Measurements from ENCODE around the gene ABHD1. TPM values are rescaled to one million over a fixed set of nuclear protein-coding genes. Genes with fewer than 3 reads are reported as not detected.

ABHD1 gene
- total and polyA plus RNA-seq, 2 donors from 2014 or later, result 0.69 to 2.9 TPM

DNA sequence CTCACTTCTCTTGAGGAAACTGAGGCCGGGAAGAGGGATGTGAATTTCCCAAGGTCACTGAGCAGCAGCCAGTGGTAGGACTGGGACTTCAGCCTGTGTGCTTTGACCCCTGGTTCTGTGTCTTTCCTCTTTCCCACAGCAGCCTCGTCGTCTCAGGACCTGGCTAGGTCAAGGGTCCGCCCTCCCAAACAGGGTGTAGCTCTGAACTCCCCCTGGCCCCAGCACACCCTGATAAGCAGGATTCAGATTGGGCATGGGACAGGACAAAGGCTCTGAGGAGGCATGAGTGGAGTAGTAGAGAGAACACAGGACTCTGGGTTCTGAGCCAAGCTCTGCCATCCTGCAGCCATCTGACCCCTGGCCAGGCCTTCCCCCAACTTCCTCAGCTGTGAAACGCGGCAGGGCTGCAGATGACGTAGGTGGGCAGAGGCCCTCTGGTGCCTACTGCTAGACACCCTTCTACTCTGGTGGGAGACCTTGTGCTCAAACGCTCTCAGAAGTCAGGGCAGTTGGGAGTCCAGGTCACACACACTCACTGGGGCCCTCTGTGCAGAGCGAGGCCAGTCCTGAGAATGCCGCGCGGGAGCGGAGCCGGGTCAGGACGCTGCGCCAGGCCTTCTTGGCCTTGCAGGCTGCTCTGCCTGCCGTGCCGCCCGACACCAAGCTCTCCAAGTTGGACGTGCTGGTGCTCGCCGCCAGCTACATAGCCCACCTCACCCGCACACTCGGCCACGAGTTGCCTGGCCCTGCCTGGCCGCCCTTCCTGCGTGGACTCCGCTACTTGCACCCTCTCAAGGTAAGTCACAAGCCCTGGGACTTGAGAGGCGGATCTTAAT, 26.2 kb downstream of the ABHD1 start:
- Histone ChIP-seq H3K9ac (ENCODE audit: low read length in 3 of 3) (no peak overlapping the region), H3K9me3 (ENCODE audit: control insufficient read depth in 2 of 3, insufficient read depth in 1 of 3, low read length in 3 of 3) (no peaks in the 10 kb centered on the region), H3K36me3 (ENCODE audit: control insufficient read depth in 2 of 3, insufficient read depth in 3 of 3, low read length in 3 of 3) (no peaks in the 10 kb centered on the region), H3K27me3 (ENCODE audit: control insufficient read depth, insufficient read depth, low read length) (no peaks in the 10 kb centered on the region), H3K27ac (ENCODE audit: low read depth in 2 of 2, low read length in 2 of 2) (no peak overlapping the region), H3K4me1 (ENCODE audit: control insufficient read depth in 2 of 3, insufficient read depth in 2 of 3, low read depth in 1 of 3, low read length in 3 of 3) (no peaks in the 10 kb centered on the region), H3K4me3 (ENCODE audit: low read length in 3 of 3) (no peak overlapping the region)
- FAIRE-seq (no peak), DNase-seq (peak in 1 of 5 donors; percentile 69)
- intact Hi-C loops (cut with DNase I), result no loop called here
- TF ChIP-seq, protein P1, sequence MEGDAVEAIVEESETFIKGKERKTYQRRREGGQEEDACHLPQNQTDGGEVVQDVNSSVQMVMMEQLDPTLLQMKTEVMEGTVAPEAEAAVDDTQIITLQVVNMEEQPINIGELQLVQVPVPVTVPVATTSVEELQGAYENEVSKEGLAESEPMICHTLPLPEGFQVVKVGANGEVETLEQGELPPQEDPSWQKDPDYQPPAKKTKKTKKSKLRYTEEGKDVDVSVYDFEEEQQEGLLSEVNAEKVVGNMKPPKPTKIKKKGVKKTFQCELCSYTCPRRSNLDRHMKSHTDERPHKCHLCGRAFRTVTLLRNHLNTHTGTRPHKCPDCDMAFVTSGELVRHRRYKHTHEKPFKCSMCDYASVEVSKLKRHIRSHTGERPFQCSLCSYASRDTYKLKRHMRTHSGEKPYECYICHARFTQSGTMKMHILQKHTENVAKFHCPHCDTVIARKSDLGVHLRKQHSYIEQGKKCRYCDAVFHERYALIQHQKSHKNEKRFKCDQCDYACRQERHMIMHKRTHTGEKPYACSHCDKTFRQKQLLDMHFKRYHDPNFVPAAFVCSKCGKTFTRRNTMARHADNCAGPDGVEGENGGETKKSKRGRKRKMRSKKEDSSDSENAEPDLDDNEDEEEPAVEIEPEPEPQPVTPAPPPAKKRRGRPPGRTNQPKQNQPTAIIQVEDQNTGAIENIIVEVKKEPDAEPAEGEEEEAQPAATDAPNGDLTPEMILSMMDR (IDR thresholded peaks at IDR 0.05; ENCODE audit: borderline replicate concordance, extremely low read depth, insufficient read depth), result no peak

DNA sequence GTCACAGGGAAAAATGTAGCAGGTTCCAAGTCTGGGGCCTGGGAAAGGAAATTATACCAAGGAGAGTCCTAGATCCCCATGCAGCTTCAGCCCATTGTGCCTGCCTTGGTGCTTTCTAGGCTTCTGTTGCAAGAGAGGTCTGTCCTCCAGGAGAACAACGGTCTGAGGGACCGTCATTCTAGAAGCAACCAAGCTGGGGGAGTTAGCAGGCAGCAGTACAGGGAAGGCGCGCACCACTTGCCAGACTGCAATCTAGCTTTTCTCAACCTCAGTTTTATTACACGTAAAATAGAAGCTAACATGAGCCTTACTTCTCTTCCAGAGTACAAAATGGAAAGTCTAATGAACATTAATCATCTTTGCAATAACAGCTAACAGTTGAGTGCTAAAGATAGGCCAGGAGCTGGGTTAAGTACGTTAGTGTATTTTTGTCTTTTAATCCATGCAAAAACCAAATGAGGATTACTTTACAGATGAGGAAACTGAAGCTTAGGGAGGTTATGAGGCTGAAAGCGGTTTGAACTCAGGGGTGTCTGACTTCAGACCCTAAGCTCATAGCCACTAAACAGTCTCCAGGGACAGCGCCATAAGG, 27.1 kb downstream of the ABHD1 start:
- H3K36me3 ChIP-seq (ENCODE audit: control insufficient read depth in 2 of 3, insufficient read depth in 3 of 3, low read length in 3 of 3), result no peaks in the 10 kb centered on the region
- no peaks in the 10 kb centered on the region for H3K4me1 ChIP-seq (ENCODE audit: control insufficient read depth in 2 of 3, insufficient read depth in 2 of 3, low read depth in 1 of 3, low read length in 3 of 3)
- H3K9ac ChIP-seq (ENCODE audit: low read length in 3 of 3), result no peak overlapping the region
- no peaks in the 10 kb centered on the region for H3K27me3 ChIP-seq (ENCODE audit: control insufficient read depth, insufficient read depth, low read length)
- DNase-seq, result no peak
- intact Hi-C loops (cut with DNase I), result no loop called here
- no peaks in the 10 kb centered on the region for H3K9me3 ChIP-seq (ENCODE audit: control insufficient read depth in 2 of 3, insufficient read depth in 1 of 3, low read length in 3 of 3)
- FAIRE-seq, result no peak
- no peak overlapping the region for H3K4me3 ChIP-seq (ENCODE audit: low read length in 3 of 3)
- H3K27ac ChIP-seq (ENCODE audit: low read depth in 2 of 2, low read length in 2 of 2), result no peak overlapping the region
- TF ChIP-seq, protein P1 (IDR thresholded peaks at IDR 0.05; ENCODE audit: borderline replicate concordance, extremely low read depth, insufficient read depth), result no peak

DNA sequence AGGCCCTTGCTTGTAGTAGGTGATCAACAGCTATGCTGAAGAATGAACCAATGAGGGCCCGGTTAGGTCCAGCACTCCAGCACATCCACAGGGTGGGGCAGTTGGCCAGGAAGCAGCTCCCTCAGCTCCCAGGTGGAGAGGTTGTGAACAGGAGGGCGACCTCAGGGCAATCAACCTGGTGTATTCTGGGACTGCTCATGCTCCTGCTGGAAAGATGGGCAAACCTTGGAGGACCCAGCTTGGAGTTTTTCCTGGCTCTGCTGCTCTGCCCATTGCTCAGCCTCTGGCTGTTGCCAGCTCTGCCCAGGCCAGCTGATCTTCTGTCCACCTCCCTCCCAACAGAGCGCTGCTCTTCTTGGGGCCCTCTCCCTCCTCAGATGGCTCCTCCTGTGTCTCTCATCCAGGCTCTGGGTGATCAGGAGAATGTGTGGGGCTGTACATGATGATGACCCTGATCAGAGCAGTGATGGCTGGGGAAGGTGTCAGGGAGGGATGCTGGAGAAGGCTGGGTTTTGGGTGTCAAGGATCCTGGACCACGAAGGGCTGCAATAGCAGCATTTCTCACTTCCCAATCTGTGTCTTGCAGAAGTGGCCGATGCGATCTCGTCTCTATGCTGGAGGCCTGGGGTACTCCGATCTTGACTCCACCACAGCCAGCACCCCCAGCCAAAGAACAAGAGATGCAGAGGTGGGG, 28.6 kb downstream of the ABHD1 start:
- FAIRE-seq, result no peak
- intact Hi-C loops (cut with DNase I), result no loop called here
- peak in 1 of 5 donors; percentile 56 for DNase-seq

More for the DNA sequence above, 28.6 kb downstream of the ABHD1 start:
- H3K27me3 ChIP-seq (ENCODE audit: control insufficient read depth, insufficient read depth, low read length), result no peaks in the 10 kb centered on the region
- no peak overlapping the region for H3K4me3 ChIP-seq (ENCODE audit: low read length in 3 of 3)
- no peak overlapping the region for H3K27ac ChIP-seq (ENCODE audit: low read depth in 2 of 2, low read length in 2 of 2)
- H3K4me1 ChIP-seq (ENCODE audit: control insufficient read depth in 2 of 3, insufficient read depth in 2 of 3, low read depth in 1 of 3, low read length in 3 of 3), result no peaks in the 10 kb centered on the region
- H3K9me3 ChIP-seq (ENCODE audit: control insufficient read depth in 2 of 3, insufficient read depth in 1 of 3, low read length in 3 of 3), result no peaks in the 10 kb centered on the region
- H3K9ac ChIP-seq (ENCODE audit: low read length in 3 of 3), result no peak overlapping the region
- TF ChIP-seq, protein P1 (IDR thresholded peaks at IDR 0.05; ENCODE audit: borderline replicate concordance, extremely low read depth, insufficient read depth), result no peak
- no peaks in the 10 kb centered on the region for H3K36me3 ChIP-seq (ENCODE audit: control insufficient read depth in 2 of 3, insufficient read depth in 3 of 3, low read length in 3 of 3)

All from kidney (tissue), 14 donors.